SU-DHL-6 (cell line): ENCODE data around the gene MAB21L4.

Source experiments
- H2AFZ ChIP-seq: fragments of 200-600 bp; sonication (generic); 2 replicates; pipeline ENCODE4 v1.6.1; 2014; ENCODE audit warnings: low read depth, mild to moderate bottlenecking, moderate library complexity, mixed read lengths, antibody characterized with exemption, low read length; ENCODE audit not compliant: severe bottlenecking
- H3F3A ChIP-seq: fragments of 200-600 bp; shearing (Covaris generic); 2 replicates; pipeline ENCODE4 v1.6.0; 2016; ENCODE audit warnings: antibody characterized with exemption, mild to moderate bottlenecking; ENCODE audit not compliant: insufficient read depth
- H3K27ac ChIP-seq: fragments of 200-600 bp; sonication (generic); 2 replicates; pipeline ENCODE4 v1.5.1; 2016; ENCODE audit warnings: low read depth, mild to moderate bottlenecking, low read length, moderate library complexity, mixed read lengths
- H3K27me3 ChIP-seq: fragments of 200-600 bp; sonication (generic), shearing (Covaris generic); 2 replicates; pipeline ENCODE4 v1.6.0; 2014; ENCODE audit warnings: mild to moderate bottlenecking, low read length
- H3K36me3 ChIP-seq: fragments of 200-600 bp; sonication (generic); 2 replicates; pipeline ENCODE4 v1.6.1; 2014; ENCODE audit warnings: mild to moderate bottlenecking, low read length, mixed read lengths
- H3K4me2 ChIP-seq: fragments of 300-600, 200-600 bp; shearing (Covaris generic), sonication (generic); 2 replicates; pipeline ENCODE4 v1.6.0; 2014; ENCODE audit warnings: low read length, low read depth, mild to moderate bottlenecking; ENCODE audit not compliant: poor library complexity, severe bottlenecking
- H3K4me3 ChIP-seq: fragments of 200-600 bp; sonication (generic); 2 replicates; pipeline ENCODE4 v1.5.1; 2014; ENCODE audit warnings: antibody characterized with exemption, low read length, mild to moderate bottlenecking, mixed read lengths; ENCODE audit not compliant: insufficient read depth, poor library complexity, severe bottlenecking
- H3K79me2 ChIP-seq: fragments of 200-600 bp; sonication (generic); 2 replicates; pipeline ENCODE4 v1.6.1; 2014; ENCODE audit warnings: mild to moderate bottlenecking, low read length, moderate library complexity; ENCODE audit not compliant: insufficient read depth
- H3K9ac ChIP-seq: fragments of 200-600 bp; sonication (generic); 2 replicates; pipeline ENCODE4 v1.7.0; 2014; ENCODE audit warnings: mild to moderate bottlenecking, low read length
- H3K9me2 ChIP-seq: fragments of 200-600 bp; sonication (generic); replicated peaks from 2 replicates; pipeline ENCODE4 v1.6.1; 2014; ENCODE audit warnings: low read length; ENCODE audit not compliant: insufficient read depth
- H3K9me3 ChIP-seq: fragments of 200-600 bp; sonication (generic); 2 replicates; pipeline ENCODE4 v1.6.1; 2014; ENCODE audit warnings: low read length, mixed read lengths; ENCODE audit not compliant: insufficient read depth
- H4K20me1 ChIP-seq: fragments of 200-600 bp; sonication (generic); 2 replicates; pipeline ENCODE4 v1.6.1; 2014; ENCODE audit warnings: low read depth, mild to moderate bottlenecking, antibody characterized with exemption, low read length, moderate library complexity, mixed read lengths
- CTCF ChIP-seq: fragments of 200-600 bp; sonication (generic); IDR thresholded peaks from one replicate; pipeline ENCODE4 v1.5.1; 2017; ENCODE audit warnings: antibody characterized with exemption, mild to moderate bottlenecking, low read length, moderate library complexity; ENCODE audit not compliant: insufficient read depth, poor library complexity, severe bottlenecking
- EZH2phosphoT487 ChIP-seq: fragments of 200-600 bp; sonication (generic), shearing (Covaris generic); conservative IDR thresholded peaks from 2 replicates; pipeline ENCODE4 v1.6.1; 2018; ENCODE audit warnings: mild to moderate bottlenecking, antibody characterized with exemption, low read length, moderate library complexity, mixed read lengths

MAB21L4 gene

DNA sequence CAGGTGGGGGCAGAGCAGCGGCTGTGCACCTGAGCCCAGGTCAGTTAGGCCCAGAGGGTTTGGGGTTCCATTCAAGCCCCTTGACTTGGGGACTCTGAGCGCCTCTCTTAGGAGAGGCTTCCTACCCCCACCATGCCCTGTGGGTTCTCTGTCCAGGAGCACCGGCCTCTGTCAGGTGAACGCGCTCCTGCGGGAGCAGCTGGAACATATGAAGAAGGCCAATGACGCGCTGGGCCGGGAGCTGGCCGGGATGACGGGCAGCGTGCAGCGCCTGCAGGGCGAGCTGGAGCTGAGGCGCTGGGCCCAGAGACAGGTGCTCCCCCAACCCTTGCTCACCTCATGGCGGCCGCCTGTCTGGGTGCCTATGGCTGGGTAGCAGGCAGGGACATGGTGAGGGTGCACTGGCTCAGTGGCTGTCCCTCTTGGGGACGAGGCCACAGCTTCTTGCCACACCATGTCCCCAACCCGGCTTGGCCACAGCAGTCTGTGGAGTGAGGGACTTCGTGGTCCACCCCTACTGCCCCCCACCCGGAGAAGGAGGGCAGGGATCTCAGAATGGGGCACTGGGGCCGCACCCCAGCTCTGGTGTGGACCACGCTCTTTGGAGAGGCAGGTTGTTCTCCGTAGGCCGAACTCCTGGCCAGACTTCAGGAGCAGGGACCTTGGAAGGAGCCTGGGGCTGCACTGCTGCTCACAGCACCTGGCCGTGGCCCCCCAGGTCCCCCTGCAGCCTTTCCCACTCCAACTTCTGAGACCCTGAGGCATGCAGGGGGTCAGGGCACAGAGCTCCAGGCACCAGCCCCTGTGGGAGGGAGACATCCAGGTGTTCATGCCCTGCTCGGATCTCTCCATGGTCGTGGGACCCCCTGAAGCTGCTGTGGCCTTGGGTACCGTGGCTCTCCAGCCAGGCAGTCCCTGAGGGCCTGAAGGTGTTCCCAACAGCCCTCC is 29.9 kb upstream of the MAB21L4 start:
- Histone ChIP-seq H3K27me3 (no peaks in the 10 kb centered on the region), H3K36me3 (no peaks in the 10 kb centered on the region), H3K9ac (no peak overlapping the region), H3F3A (no peaks in the 10 kb centered on the region), H4K20me1 (no peaks in the 10 kb centered on the region), H3K9me3 (no peaks in the 10 kb centered on the region), H3K27ac (no peak overlapping the region), H3K4me2 (no peak overlapping the region), H3K9me2 (no peaks in the 10 kb centered on the region), H3K4me3 (no peak overlapping the region), H2AFZ (no peak overlapping the region), H3K79me2 (no peaks in the 10 kb centered on the region)
- no peak for TF ChIP-seq EZH2phosphoT487
- TF ChIP-seq CTCF, result no peak

DNA sequence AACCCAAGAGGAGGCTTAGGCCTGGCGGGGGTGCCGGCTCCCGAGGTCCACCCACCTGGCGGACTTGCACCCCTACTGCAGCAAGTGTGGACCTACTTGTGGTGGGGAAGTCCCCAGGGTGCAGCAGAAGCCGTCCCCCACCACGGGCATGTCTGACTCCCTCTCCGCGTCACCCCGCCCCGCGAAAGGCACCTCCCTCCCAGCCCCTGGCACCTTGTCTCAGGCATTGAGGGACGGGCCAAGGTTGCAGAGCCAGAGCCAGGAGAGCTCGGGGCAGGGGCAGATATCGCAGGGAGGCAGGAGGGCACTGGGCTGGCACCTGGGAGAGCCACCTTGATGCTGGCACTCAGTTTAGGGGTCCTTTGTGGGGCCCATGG is 29.2 kb upstream of the MAB21L4 start:
- H3K36me3 ChIP-seq, result no peaks in the 10 kb centered on the region
- H4K20me1 ChIP-seq, result no peaks in the 10 kb centered on the region
- H3K79me2 ChIP-seq, result no peaks in the 10 kb centered on the region
- no peaks in the 10 kb centered on the region for H3K9me2 ChIP-seq
- H3K9ac ChIP-seq, result no peak overlapping the region
- H2AFZ ChIP-seq, result no peak overlapping the region
- no peaks in the 10 kb centered on the region for H3K27me3 ChIP-seq
- no peak overlapping the region for H3K4me2 ChIP-seq
- no peak overlapping the region for H3K27ac ChIP-seq
- no peaks in the 10 kb centered on the region for H3F3A ChIP-seq
- no peaks in the 10 kb centered on the region for H3K9me3 ChIP-seq
- TF ChIP-seq CTCF, result no peak
- H3K4me3 ChIP-seq, result no peak overlapping the region

DNA sequence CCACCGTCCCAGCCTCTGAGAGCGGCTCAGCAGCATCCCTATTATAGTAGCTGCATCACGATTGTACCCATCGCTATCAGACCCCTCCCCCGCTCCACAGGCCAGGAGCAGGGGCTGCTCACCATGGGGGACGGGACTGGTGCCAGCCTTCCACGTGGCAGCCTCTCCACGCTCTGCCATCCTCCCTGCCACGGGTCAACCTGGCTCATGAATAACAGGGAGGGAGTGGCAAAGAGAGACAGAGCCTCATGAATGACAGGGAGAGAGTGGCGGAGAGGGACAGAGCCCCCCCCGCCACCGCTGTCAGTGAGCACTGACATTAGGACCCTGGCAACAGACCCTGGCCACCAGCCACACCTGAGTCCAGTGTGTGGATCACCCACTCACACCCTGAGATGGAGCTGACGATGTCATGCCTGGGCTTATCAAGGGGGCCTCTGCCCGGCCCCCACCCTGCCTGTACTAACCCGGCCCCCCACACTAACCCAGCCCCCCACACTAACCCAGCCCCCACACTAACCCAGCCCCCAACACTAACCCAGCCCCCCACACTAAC is 27.1 kb upstream of the MAB21L4 start:
- H3K9me3 ChIP-seq, result no peaks in the 10 kb centered on the region
- H4K20me1 ChIP-seq, result no peaks in the 10 kb centered on the region
- no peaks in the 10 kb centered on the region for H3K9me2 ChIP-seq
- H2AFZ ChIP-seq, result no peak overlapping the region
- H3F3A ChIP-seq, result no peaks in the 10 kb centered on the region
- TF ChIP-seq CTCF, result no peak
- TF ChIP-seq EZH2phosphoT487, result no peak
- H3K27me3 ChIP-seq, result no peaks in the 10 kb centered on the region
- H3K27ac ChIP-seq, result no peak overlapping the region
- H3K9ac ChIP-seq, result no peak overlapping the region
- no peaks in the 10 kb centered on the region for H3K36me3 ChIP-seq
- no peak overlapping the region for H3K4me2 ChIP-seq
- no peaks in the 10 kb centered on the region for H3K79me2 ChIP-seq
- no peak overlapping the region for H3K4me3 ChIP-seq
